GM12873 (cell line): ENCODE data around the gene TJAP1.
A peak's percentile ranks its signal among the peaks of the same experiment; 100 is the strongest.

ENCODE experiments used
- CTCF ChIP-seq: IDR thresholded peaks from 2 replicates; pipeline ENCODE4 v1.5.1; 2012; ENCODE audit warnings: low read depth, mild to moderate bottlenecking, moderate library complexity, low read length, control low read depth; ENCODE audit not compliant: insufficient read depth; ENCODE audit errors: missing control alignments

TJAP1 gene

GRCh38 chr6:43494321-43494720 is 17.0 kb downstream of the TJAP1 start:
- no peak for TF ChIP-seq CTCF

- no peak for TF ChIP-seq CTCF
These were observed 17.4 kb downstream of the TJAP1 start for GRCh38 chr6:43494766-43495165.

- peak; percentile 18 for TF ChIP-seq CTCF
These were observed 18.1 kb downstream of the TJAP1 start for GRCh38 chr6:43495409-43495941.

- peak; percentile 64 for TF ChIP-seq CTCF
These were observed 19.2 kb downstream of the TJAP1 start for GRCh38 chr6:43496370-43497128.

GRCh38 chr6:43497129-43497396 is 19.7 kb downstream of the TJAP1 start:
- no peak for TF ChIP-seq CTCF

- TF ChIP-seq CTCF, result no peak
These were observed 20.3 kb downstream of the TJAP1 start for GRCh38 chr6:43497689-43498088.

GRCh38 chr6:43499028-43499815 is 21.9 kb downstream of the TJAP1 start:
- no peak for TF ChIP-seq CTCF
